K562 (cell line): Measurements from ENCODE around the gene WDR64. TPM values are rescaled to one million over a fixed set of nuclear protein-coding genes. Genes with fewer than 3 reads are reported as not detected.

Experiments used
- ATAC-seq: fragments of 200-7000 bp; cut with Tn5 transposase; 3 replicates; pipeline ENCODE4 v1.9.1; 2020; ENCODE audit warnings: moderate library complexity
- BruUV-seq: library from RNA; stranded (reverse); fragments of 400-500 nt; replicated peaks from 2 replicates; lab custom pipeline; 2021; lab: Mats Ljungman, UMichigan
- CTCF ChIA-PET: fragments of 300-600 bp; formaldehyde crosslinking; extraction: SDS; loops from one replicate; lab custom pipeline; 2021; ENCODE audit warnings: low intra/inter-chr PET ratio; lab: Yijun Ruan, JAX
- POLR2A ChIA-PET: fragments of 300-600, 350-650 bp; sonication (Branson Sonifier 250); formaldehyde crosslinking; extraction: SDS; loops from one replicate; lab custom pipeline; 2021; ENCODE audit warnings: antibody characterized with exemption, inconsistent platforms; lab: Yijun Ruan, JAX
- DNase-seq, 4 experiments: peaks; one replicate each; pipeline versions ENCODE4 v3.0.0 to v3.0.0-alpha.2; 2011 to 2018; ENCODE audit warnings: low spot score in 3 of 4, mixed read lengths in 3 of 4; ENCODE audit errors: extremely low read depth in 1 of 4
- FAIRE-seq: peaks from 2 replicates; lab custom pipeline; 2011; peaks lifted over from hg19 to GRCh38; lab: Jason Lieb, UNC
- H2AFZ ChIP-seq: 2 replicates; pipeline ENCODE4 v1.6.0; 2011; ENCODE audit warnings: low read depth, low read length, control low read depth, inconsistent platforms
- H3K27ac ChIP-seq: fragments of 200-600 bp; 3 replicates; pipeline ENCODE4 v1.8.0; 2011; ENCODE audit warnings: low read depth, mild to moderate bottlenecking, control low read depth, inconsistent platforms, low read length, moderate library complexity, mixed read lengths; ENCODE audit errors: extremely low read depth
- H3K27me3 ChIP-seq, 2 experiments: fragments of 300-600 bp in 1 of 2; 2 replicates in 1 of 2; 3 replicates in 1 of 2; pipeline versions ENCODE4 v1.6.0 to v1.8.0; 2011; ENCODE audit warnings: inconsistent platforms in 2 of 2, low read length in 2 of 2, mild to moderate bottlenecking in 1 of 2, mixed read lengths in 1 of 2, moderate library complexity in 1 of 2; ENCODE audit not compliant: control insufficient read depth in 2 of 2, insufficient read depth in 2 of 2
- H3K36me3 ChIP-seq: fragments of 300-600 bp; 3 replicates; pipeline ENCODE4 v1.8.0; 2011; ENCODE audit warnings: mild to moderate bottlenecking, low read length, inconsistent platforms; ENCODE audit not compliant: control insufficient read depth, insufficient read depth
- H3K4me1 ChIP-seq, 2 experiments: fragments of 200-600 bp in 1 of 2; replicated peaks in 1 of 2; 2 replicates in 1 of 2; 3 replicates in 1 of 2; pipeline versions ENCODE4 v1.5.1 to v1.8.0; 2011; ENCODE audit warnings: inconsistent platforms in 2 of 2, low read length in 2 of 2, mild to moderate bottlenecking in 1 of 2, mixed read lengths in 1 of 2, moderate library complexity in 1 of 2; ENCODE audit not compliant: control insufficient read depth in 2 of 2, insufficient read depth in 2 of 2
- H3K4me2 ChIP-seq: 2 replicates; pipeline ENCODE4 v1.6.1; 2011; ENCODE audit warnings: low read length, control low read depth, inconsistent platforms, mixed read lengths; ENCODE audit not compliant: insufficient read depth
- H3K4me3 ChIP-seq: fragments of 200-600 bp; sonication (generic), shearing (Covaris generic); 2 replicates; pipeline ENCODE4 v1.5.1; 2016; ENCODE audit warnings: control low read depth, inconsistent platforms
- H3K79me2 ChIP-seq: fragments of 200-600 bp; 3 replicates; pipeline ENCODE4 v1.8.0; 2011; ENCODE audit warnings: low read length, inconsistent platforms; ENCODE audit not compliant: control insufficient read depth, insufficient read depth
- H3K9ac ChIP-seq, 2 experiments: 2 replicates each; pipeline versions ENCODE4 v1.6.0 to v1.6.1; 2011; ENCODE audit warnings: low read depth in 2 of 2, low read length in 2 of 2, control low read depth in 1 of 2, inconsistent platforms in 1 of 2, mild to moderate bottlenecking in 1 of 2, mixed read lengths in 1 of 2; ENCODE audit not compliant: insufficient read depth in 1 of 2
- H3K9me1 ChIP-seq: one replicate; pipeline ENCODE4 v1.6.0; 2011; ENCODE audit warnings: inconsistent platforms, mild to moderate bottlenecking, low read length, moderate library complexity; ENCODE audit not compliant: control insufficient read depth, insufficient read depth
- H3K9me3 ChIP-seq: replicated peaks from 2 replicates; pipeline ENCODE4 v1.5.1; 2011; ENCODE audit warnings: low read depth, low read length, inconsistent platforms; ENCODE audit not compliant: control insufficient read depth, insufficient read depth
- H4K20me1 ChIP-seq: replicated peaks from 2 replicates; pipeline ENCODE4 v1.6.1; 2011; ENCODE audit warnings: low read length, inconsistent platforms, mixed read lengths; ENCODE audit not compliant: control insufficient read depth, insufficient read depth
- ADNP ChIP-seq: fragments of 200-800 bp; sonication (Bioruptor generic); IDR thresholded peaks from 2 replicates; pipeline ENCODE4 v1.6.1; 2016; ENCODE audit warnings: missing genetic modification characterization, missing compliant biosample characterization
- ARNT ChIP-seq, 2 experiments: fragments of 450-650 bp; IDR thresholded peaks; 2 replicates each; pipeline ENCODE4 v1.6.1; 2016; ENCODE audit warnings: mild to moderate bottlenecking in 1 of 2
- CC2D1A ChIP-seq: fragments of 450-650 bp; IDR thresholded peaks from 2 replicates; pipeline ENCODE4 v1.6.1; 2017; ENCODE audit warnings: mild to moderate bottlenecking
- FIP1L1 ChIP-seq: fragments of 200-400 bp; formaldehyde crosslinking; IDR thresholded peaks from 2 replicates; pipeline ENCODE4 v1.6.1; 2018; ENCODE audit warnings: mild to moderate bottlenecking, low read depth, low read length; ENCODE audit not compliant: poor library complexity, severe bottlenecking
- GATAD2B ChIP-seq: fragments of 450-650 bp; IDR thresholded peaks from 2 replicates; pipeline ENCODE4 v1.6.1; 2017; ENCODE audit warnings: mild to moderate bottlenecking, borderline replicate concordance
- KDM2B ChIP-seq: fragments of 250-450 bp; sonication (Bioruptor Pico); IDR thresholded peaks from 2 replicates; pipeline ENCODE4 v1.8.0; 2021; ENCODE audit warnings: mild to moderate bottlenecking, moderate library complexity
- MBD2 ChIP-seq: sonication (generic); IDR thresholded peaks from 2 replicates; pipeline ENCODE4 v1.6.1; 2016; ENCODE audit warnings: low read depth, borderline replicate concordance
- MCM7 ChIP-seq, 2 experiments: fragments of 450-650 bp; IDR thresholded peaks; 2 replicates each; pipeline ENCODE4 v1.6.1; 2016 to 2018
- ZNF431 ChIP-seq: sonication (generic); formaldehyde crosslinking; IDR thresholded peaks from 2 replicates; pipeline ENCODE4 v1.8.0; 2022; ENCODE audit warnings: mild to moderate bottlenecking, missing genetic modification reagents
- ZNF507 ChIP-seq: conservative IDR thresholded peaks from 2 replicates; pipeline ENCODE4 v1.6.1; 2017; ENCODE audit warnings: missing genetic modification characterization, missing compliant biosample characterization
- ZNF592 ChIP-seq: fragments of 450-650 bp; IDR thresholded peaks from 2 replicates; pipeline ENCODE4 v1.6.1; 2017; ENCODE audit warnings: antibody characterized with exemption, mild to moderate bottlenecking
- ZNF76 ChIP-seq: fragments of 250-450 bp; sonication (Bioruptor Pico); IDR thresholded peaks from 2 replicates; pipeline ENCODE4 v1.4.0; 2020; ENCODE audit warnings: mild to moderate bottlenecking, moderate library complexity, borderline replicate concordance
- in situ Hi-C: fragments of 300-500 bp; cut with MboI; formaldehyde crosslinking; loops from 4 replicates; pipeline ENCODE4 v1.15.0; 2018; ENCODE audit warnings: inconsistent platforms, mixed read lengths
- intact Hi-C: fragments of 100-400 bp; cut with micrococcal nuclease; formaldehyde crosslinking; loops from 2 replicates; pipeline ENCODE4 v1.14.2; 2022
- polyA plus RNA-seq, 8 experiments: library from polyadenylated mRNA; depleted of rRNA in 4 of 8; stranded (reverse) in 5 of 8; unstranded in 3 of 8; fragments of >200 nt; fragmentation: Nextera tagmentation in 2 of 8; fragmentation: Illumina TruSeq in 1 of 8; extraction: Ambion mirVana in 2 of 8; extraction: Trizol in 1 of 8; gene quantifications; 2 replicates each; pipeline versions ENCODE4 v1.2.1 to v1.2.3, GENCODE V29; 2011 to 2014; ENCODE audit warnings: inconsistent platforms in 1 of 8, missing spikeins in 1 of 8
- total RNA-seq, 7 experiments: library from RNA; depleted of rRNA in 6 of 7; stranded (reverse); fragments of >200 nt in 6 of 7; fragmentation: Illumina TruSeq in 2 of 7; extraction: Trizol in 2 of 7; gene quantifications; 2 replicates each; pipeline versions ENCODE4 v1.2.1 to v1.2.3, GENCODE V29; 2011 to 2021; ENCODE audit warnings: low replicate concordance in 1 of 7
- TF ChIP-seq, protein P1 (sequence below): sonication (generic); formaldehyde crosslinking; IDR thresholded peaks from 2 replicates; pipeline ENCODE4 v1.8.1; 2022; ENCODE audit warnings: missing genetic modification reagents
- TF ChIP-seq, protein P2 (sequence below): fragments of 450-650 bp; IDR thresholded peaks from 2 replicates; pipeline ENCODE4 v1.6.1; 2018; ENCODE audit not compliant: partially characterized antibody

WDR64 gene
- total and polyA plus RNA-seq, 9 of the 15 experiments (the other 6 are each of a cell fraction or from before 2014, with no cell fraction given), result 0.06 to 0.29 (median 0.19) TPM; not detected in 5

- no TSS peak for BruUV-seq
- DNase-seq (no peak), FAIRE-seq (no peak), ATAC-seq (no peak)
- peaks cover 25% of the 10 kb centered on the region for H3K36me3 ChIP-seq
- H4K20me1 ChIP-seq, result peaks cover 5% of the 10 kb centered on the region; the same call in 1 of the 2 replicates
- intact Hi-C loops, result loop anchor here (5.0 kb wide), 1 partner anchor 329 kb away; the partner anchor contains the start of gene FH
- no peak overlapping the region; the same call in 2 of the 3 replicates for H3K27ac ChIP-seq
- H3K9me3 ChIP-seq, result no peaks in the 10 kb centered on the region
- CTCF ChIA-PET, result no interaction called here
- in situ Hi-C loops, result no loop called here
- H2AFZ ChIP-seq, result peak overlapping the region; percentile 99
- no peaks in the 10 kb centered on the region for H3K9me1 ChIP-seq
- H3K79me2 ChIP-seq, result peaks cover 34% of the 10 kb centered on the region
- no peaks in the 10 kb centered on the region for H3K27me3 ChIP-seq
- H3K4me3 ChIP-seq, result no peak overlapping the region
- POLR2A ChIA-PET, result interaction anchor here (0.6 to 1.4 kb wide), 4 partner anchors 8 to 295 kb away, joined by 3 to 4 read pairs (median 3); no protein-coding TSS in a partner anchor
- peaks cover 8 to 18% of the 10 kb centered on the region in 2 experiments; a peak in 3 of 5 replicates for H3K4me1 ChIP-seq
- 0 out of 4 replicates have a peak overlapping the region, but pooled peaks of 1 of the 2 experiments have one; percentile 96 for H3K9ac ChIP-seq
- H3K4me2 ChIP-seq, result no peak overlapping the region
- no peak for TF ChIP-seq ADNP
- TF ChIP-seq, protein P1, sequence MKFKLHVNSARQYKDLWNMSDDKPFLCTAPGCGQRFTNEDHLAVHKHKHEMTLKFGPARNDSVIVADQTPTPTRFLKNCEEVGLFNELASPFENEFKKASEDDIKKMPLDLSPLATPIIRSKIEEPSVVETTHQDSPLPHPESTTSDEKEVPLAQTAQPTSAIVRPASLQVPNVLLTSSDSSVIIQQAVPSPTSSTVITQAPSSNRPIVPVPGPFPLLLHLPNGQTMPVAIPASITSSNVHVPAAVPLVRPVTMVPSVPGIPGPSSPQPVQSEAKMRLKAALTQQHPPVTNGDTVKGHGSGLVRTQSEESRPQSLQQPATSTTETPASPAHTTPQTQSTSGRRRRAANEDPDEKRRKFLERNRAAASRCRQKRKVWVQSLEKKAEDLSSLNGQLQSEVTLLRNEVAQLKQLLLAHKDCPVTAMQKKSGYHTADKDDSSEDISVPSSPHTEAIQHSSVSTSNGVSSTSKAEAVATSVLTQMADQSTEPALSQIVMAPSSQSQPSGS (CRISPR knock-in tag), result no peak
- TF ChIP-seq ZNF507 (tag), result no peak
- TF ChIP-seq ZNF431 (CRISPR knock-in tag), result no peak
- TF ChIP-seq MBD2, result no peak
- TF ChIP-seq GATAD2B, result no peak
- TF ChIP-seq, protein P2, sequence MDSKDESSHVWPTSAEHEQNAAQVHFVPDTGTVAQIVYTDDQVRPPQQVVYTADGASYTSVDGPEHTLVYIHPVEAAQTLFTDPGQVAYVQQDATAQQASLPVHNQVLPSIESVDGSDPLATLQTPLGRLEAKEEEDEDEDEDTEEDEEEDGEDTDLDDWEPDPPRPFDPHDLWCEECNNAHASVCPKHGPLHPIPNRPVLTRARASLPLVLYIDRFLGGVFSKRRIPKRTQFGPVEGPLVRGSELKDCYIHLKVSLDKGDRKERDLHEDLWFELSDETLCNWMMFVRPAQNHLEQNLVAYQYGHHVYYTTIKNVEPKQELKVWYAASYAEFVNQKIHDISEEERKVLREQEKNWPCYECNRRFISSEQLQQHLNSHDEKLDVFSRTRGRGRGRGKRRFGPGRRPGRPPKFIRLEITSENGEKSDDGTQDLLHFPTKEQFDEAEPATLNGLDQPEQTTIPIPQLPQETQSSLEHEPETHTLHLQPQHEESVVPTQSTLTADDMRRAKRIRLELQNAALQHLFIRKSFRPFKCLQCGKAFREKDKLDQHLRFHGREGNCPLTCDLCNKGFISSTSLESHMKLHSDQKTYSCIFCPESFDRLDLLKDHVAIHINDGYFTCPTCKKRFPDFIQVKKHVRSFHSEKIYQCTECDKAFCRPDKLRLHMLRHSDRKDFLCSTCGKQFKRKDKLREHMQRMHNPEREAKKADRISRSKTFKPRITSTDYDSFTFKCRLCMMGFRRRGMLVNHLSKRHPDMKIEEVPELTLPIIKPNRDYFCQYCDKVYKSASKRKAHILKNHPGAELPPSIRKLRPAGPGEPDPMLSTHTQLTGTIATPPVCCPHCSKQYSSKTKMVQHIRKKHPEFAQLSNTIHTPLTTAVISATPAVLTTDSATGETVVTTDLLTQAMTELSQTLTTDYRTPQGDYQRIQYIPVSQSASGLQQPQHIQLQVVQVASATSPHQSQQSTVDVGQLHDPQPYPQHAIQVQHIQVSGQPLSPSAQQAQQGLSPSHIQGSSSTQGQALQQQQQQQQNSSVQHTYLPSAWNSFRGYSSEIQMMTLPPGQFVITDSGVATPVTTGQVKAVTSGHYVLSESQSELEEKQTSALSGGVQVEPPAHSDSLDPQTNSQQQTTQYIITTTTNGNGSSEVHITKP, result peak; percentile 90
- TF ChIP-seq ARNT (IDR thresholded peaks at IDR 0.05), result no peak
- TF ChIP-seq MCM7 (IDR thresholded peaks at IDR 0.05), result no peak
- TF ChIP-seq KDM2B, result no peak
- TF ChIP-seq CC2D1A, result no peak
- no peak for TF ChIP-seq ZNF592
- no peak for TF ChIP-seq ZNF76
- no peak for TF ChIP-seq FIP1L1
These were observed 194.3 kb downstream of the WDR64 start for GRCh38 chr1:241846375-241846774.
